A204.1 (cell line): ENCODE data around the gene VAT1.
A peak's percentile ranks its signal among the peaks of the same experiment; 100 is the strongest.

Experiments used
- FAIRE-seq: peaks from 2 replicates; lab custom pipeline; 2012; peaks lifted over from hg19 to GRCh38; lab: Jason Lieb, UNC

The VAT1 gene

GRCh38 chr17:43027091-43028032 lies 5.2 kb upstream of the VAT1 start:
- no peak for FAIRE-seq

GRCh38 chr17:43026595-43026994 lies 4.4 kb upstream of the VAT1 start:
- no peak for FAIRE-seq

GRCh38 chr17:43025766-43026537 lies 3.8 kb upstream of the VAT1 start:
- FAIRE-seq, result no peak

- FAIRE-seq, result no peak
Measured at GRCh38 chr17:43025290-43025657, 3.1 kb upstream of the VAT1 start.

GRCh38 chr17:43024407-43025289 lies 2.5 kb upstream of the VAT1 start, which contains the start of gene RND2:
Gene RND2 (plus strand): TSS chr17:43025231. CDS start chr17:43025348, 117 bp downstream.
- peak; percentile 86 for FAIRE-seq

- no peak for FAIRE-seq
Measured at GRCh38 chr17:43020789-43021740, 1.1 kb downstream of the VAT1 start.

- no peak for FAIRE-seq
Measured at GRCh38 chr17:43020030-43020621, 2.1 kb downstream of the VAT1 start.

- FAIRE-seq, result no peak
Measured at GRCh38 chr17:43019418-43019817, 2.8 kb downstream of the VAT1 start.

- no peak for FAIRE-seq
Measured at GRCh38 chr17:43018932-43019331, 3.3 kb downstream of the VAT1 start.

- no peak for FAIRE-seq
Measured at GRCh38 chr17:43018008-43018853, 4.0 kb downstream of the VAT1 start.

- FAIRE-seq, result no peak
Measured at GRCh38 chr17:43016216-43016615, 6.0 kb downstream of the VAT1 start.

GRCh38 chr17:43015579-43015978 lies 6.6 kb downstream of the VAT1 start:
- no peak for FAIRE-seq

- no peak for FAIRE-seq
Measured at GRCh38 chr17:43014649-43015542, 7.3 kb downstream of the VAT1 start.

GRCh38 chr17:43014020-43014648 lies 8.1 kb downstream of the VAT1 start:
- FAIRE-seq, result no peak

- FAIRE-seq, result no peak
Measured at GRCh38 chr17:43013296-43013695, 8.9 kb downstream of the VAT1 start.

- FAIRE-seq, result no peak
Measured at GRCh38 chr17:43011728-43012472, 10.3 kb downstream of the VAT1 start.

- no peak for FAIRE-seq
Measured at GRCh38 chr17:43010667-43011308, 11.4 kb downstream of the VAT1 start.
